K562 (cell line): ENCODE measurements around the gene PIK3C2B. TPM values are rescaled to one million over a fixed set of nuclear protein-coding genes. Genes with fewer than 3 reads are reported as not detected.

Experiments
- CBFA2T3 ChIP-seq: fragments of 450-650 bp; IDR thresholded peaks from 2 replicates; pipeline ENCODE4 v1.6.1; 2017
- CREB3 ChIP-seq: fragments of 450-650 bp; conservative IDR thresholded peaks from 2 replicates; pipeline ENCODE4 v1.6.1; 2016; ENCODE audit warnings: missing genetic modification characterization, low read depth, mild to moderate bottlenecking, missing compliant biosample characterization, moderate library complexity
- ELF1 ChIP-seq: fragments of 200-800 bp; sonication (Bioruptor generic); IDR thresholded peaks from 2 replicates; pipeline ENCODE4 v1.6.1; 2016; ENCODE audit warnings: missing genetic modification characterization, missing compliant biosample characterization
- HNRNPK ChIP-seq: fragments of 200-400 bp; formaldehyde crosslinking; IDR thresholded peaks from one replicate; pipeline ENCODE4 v1.6.1; 2018; ENCODE audit warnings: mild to moderate bottlenecking, low read depth, low read length; ENCODE audit not compliant: poor library complexity, severe bottlenecking
- MGA ChIP-seq: fragments of 450-650 bp; IDR thresholded peaks from 2 replicates; pipeline ENCODE4 v1.6.1; 2016; ENCODE audit warnings: mild to moderate bottlenecking, moderate library complexity
- NFE2L1 ChIP-seq: fragments of 450-650 bp; IDR thresholded peaks from 2 replicates; pipeline ENCODE4 v1.6.1; 2016; ENCODE audit warnings: missing genetic modification characterization, low read depth, mild to moderate bottlenecking, missing compliant biosample characterization, moderate library complexity, borderline replicate concordance
- OTX1 ChIP-seq: fragments of 450-650 bp; formaldehyde crosslinking; IDR thresholded peaks from 2 replicates; pipeline ENCODE4 v1.4.0; 2022; ENCODE audit warnings: mild to moderate bottlenecking
- PHF21A ChIP-seq: fragments of 450-650 bp; IDR thresholded peaks from 2 replicates; pipeline ENCODE4 v1.6.1; 2017; ENCODE audit warnings: low read depth, borderline replicate concordance
- POLR3G ChIP-seq: IDR thresholded peaks from 2 replicates; pipeline ENCODE4 v1.6.1; 2011; ENCODE audit not compliant: insufficient read length, insufficient replicate concordance; ENCODE audit errors: extremely low read depth
- SMAD4 ChIP-seq: fragments of 250-450 bp; sonication (Bioruptor Pico); conservative IDR thresholded peaks from 2 replicates; pipeline ENCODE4 v1.8.0; 2021; ENCODE audit warnings: inconsistent platforms, mild to moderate bottlenecking, moderate library complexity
- SREBF2 ChIP-seq: sonication (generic); formaldehyde crosslinking; IDR thresholded peaks from 2 replicates; pipeline ENCODE4 v1.4.0; 2020; ENCODE audit warnings: mild to moderate bottlenecking, missing genetic modification reagents
- SRF ChIP-seq, 2 experiments: fragments of 250-450, 450-650 bp in 1 of 2; sonication (Bioruptor Pico) in 1 of 2; sonication (generic) in 1 of 2; formaldehyde crosslinking; IDR thresholded peaks; 2 replicates each; pipeline versions ENCODE4 v1.5.0 to v1.5.1; 2020 to 2022; ENCODE audit warnings: mild to moderate bottlenecking in 1 of 2, missing genetic modification reagents in 1 of 2
- ZBTB7A ChIP-seq: IDR thresholded peaks from 2 replicates; pipeline ENCODE4 v1.6.1; 2011; ENCODE audit warnings: low read depth, mild to moderate bottlenecking, low read length, moderate library complexity, borderline replicate concordance; ENCODE audit not compliant: control insufficient read depth
- ZKSCAN8 ChIP-seq: fragments of 200-800 bp; sonication (Bioruptor generic); IDR thresholded peaks from 2 replicates; pipeline ENCODE4 v1.6.1; 2016; ENCODE audit warnings: missing genetic modification characterization, missing compliant biosample characterization
- ZNF586 ChIP-seq: fragments of 450-650 bp; formaldehyde crosslinking; conservative IDR thresholded peaks from 2 replicates; pipeline ENCODE4 v1.4.0; 2020; ENCODE audit warnings: mild to moderate bottlenecking, moderate library complexity
- polyA plus RNA-seq, 8 experiments: library from polyadenylated mRNA; depleted of rRNA in 4 of 8; stranded (reverse) in 5 of 8; unstranded in 3 of 8; fragments of >200 nt; fragmentation: Nextera tagmentation in 2 of 8; fragmentation: Illumina TruSeq in 1 of 8; extraction: Ambion mirVana in 2 of 8; extraction: Trizol in 1 of 8; gene quantifications; 2 replicates each; pipeline versions ENCODE4 v1.2.1 to v1.2.3, GENCODE V29; 2011 to 2014; ENCODE audit warnings: inconsistent platforms in 1 of 8, missing spikeins in 1 of 8
- total RNA-seq, 7 experiments: library from RNA; depleted of rRNA in 6 of 7; stranded (reverse); fragments of >200 nt in 6 of 7; fragmentation: Illumina TruSeq in 2 of 7; extraction: Trizol in 2 of 7; gene quantifications; 2 replicates each; pipeline versions ENCODE4 v1.2.1 to v1.2.3, GENCODE V29; 2011 to 2021; ENCODE audit warnings: low replicate concordance in 1 of 7

The PIK3C2B gene
- total and polyA plus RNA-seq, 9 of the 15 experiments (the other 6 are each of a cell fraction or from before 2014, with no cell fraction given): 0.10 to 2.9 (median 0.72) TPM

- TF ChIP-seq ZKSCAN8 (CRISPR knock-in tag) (no peak), ZNF586 (no peak), SREBF2 (CRISPR knock-in tag) (no peak), ZBTB7A (peak; percentile 74; the same call in 1 of the 2 replicates), PHF21A (no peak), OTX1 (CRISPR knock-in tag) (no peak), HNRNPK (no peak), ELF1 (no peak), CBFA2T3 (peak; percentile 50), SRF (CRISPR knock-in tag; IDR thresholded peaks at IDR 0.05) (no peak), POLR3G (no peak), CREB3 (tag) (no peak), NFE2L1 (tag) (no peak), MGA (peak; percentile 81), SMAD4 (CRISPR knock-in tag) (peak; percentile 81)
These were observed 28.8 kb downstream of the PIK3C2B start (continued) for GRCh38 chr1:204465546-204466415.
